IPS DF 6.9 (cell line): ENCODE results near the gene MYL4.
"Not testable (repeated sequence)": the region's sequence is repeated elsewhere in the genome, so short reads cannot be mapped to it uniquely, and the experiment has no call there.

Experiments used
- DNase-seq: peaks from one replicate; pipeline ENCODE4 v3.0.0-alpha.2; 2013; ENCODE audit warnings: low read depth, low spot score
- H3K27ac ChIP-seq: one replicate; pipeline ENCODE4 v1.5.1; 2013; ENCODE audit warnings: low read length, control low read depth
- H3K27me3 ChIP-seq: 2 replicates; pipeline ENCODE4 v1.6.1; 2013; ENCODE audit warnings: mild to moderate bottlenecking, low read length; ENCODE audit not compliant: control insufficient read depth, insufficient read depth
- H3K36me3 ChIP-seq: 2 replicates; pipeline ENCODE4 v1.6.1; 2013; ENCODE audit warnings: low read length; ENCODE audit not compliant: control insufficient read depth, insufficient read depth
- H3K4me1 ChIP-seq: 2 replicates; pipeline ENCODE4 v1.6.1; 2013; ENCODE audit warnings: low read length; ENCODE audit not compliant: control insufficient read depth, insufficient read depth
- H3K4me3 ChIP-seq: 2 replicates; pipeline ENCODE4 v1.5.1; 2013; ENCODE audit warnings: mild to moderate bottlenecking, low read length
- H3K9me3 ChIP-seq: 2 replicates; pipeline ENCODE4 v1.6.1; 2013; ENCODE audit warnings: low read length, inconsistent platforms; ENCODE audit not compliant: control insufficient read depth, insufficient read depth
- WGBS: extraction: QIAGEN DNeasy Blood & Tissue Kit; methylation state at CpG from one replicate; pipeline ENCODE4 v1.1.7; 2013; ENCODE audit warnings: mixed read lengths, missing lambda C conversion rate; ENCODE audit not compliant: insufficient read length, insufficient coverage; 5-methylcytosine and 5-hydroxymethylcytosine counted together

Gene MYL4

DNA sequence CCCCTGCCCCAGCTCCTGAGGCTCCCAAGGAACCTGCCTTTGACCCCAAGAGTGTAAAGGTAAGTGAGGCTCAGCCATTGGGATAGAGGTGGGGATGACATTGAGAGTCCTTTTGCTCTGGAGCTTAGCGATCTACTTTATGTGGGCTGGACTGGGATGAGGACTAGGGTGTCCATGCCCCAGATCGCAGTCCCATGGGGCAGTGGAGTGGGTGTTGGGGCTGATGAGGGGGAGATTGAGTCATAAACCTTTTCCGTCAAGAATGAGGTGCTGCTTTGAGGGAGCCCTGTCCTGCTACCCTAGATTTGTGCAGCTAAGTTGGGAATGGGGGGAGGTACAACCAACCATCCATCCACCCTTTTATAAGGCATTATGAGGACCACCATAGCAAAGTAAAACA is 351 bp downstream of the MYL4 start:
- no peaks in the 10 kb centered on the region for H3K4me1 ChIP-seq
- no peak for DNase-seq
- no CpG with 5 or more reads among the region's 3 CpGs for WGBS
- no peaks in the 10 kb centered on the region for H3K9me3 ChIP-seq
- no peaks in the 10 kb centered on the region for H3K36me3 ChIP-seq
- H3K4me3 ChIP-seq, result no peak overlapping the region
- H3K27me3 ChIP-seq, result no peaks in the 10 kb centered on the region
- H3K27ac ChIP-seq, result no peak overlapping the region

GRCh38 chr17:47210105-47210504 is 957 bp downstream of the MYL4 start:
- WGBS, result no CpG with 5 or more reads among the region's 3 CpGs
- H3K36me3 ChIP-seq, result no peaks in the 10 kb centered on the region
- no peak overlapping the region for H3K27ac ChIP-seq
- no peak overlapping the region for H3K4me3 ChIP-seq
- no peaks in the 10 kb centered on the region for H3K9me3 ChIP-seq
- no peaks in the 10 kb centered on the region for H3K27me3 ChIP-seq
- DNase-seq, result no peak
- H3K4me1 ChIP-seq, result no peaks in the 10 kb centered on the region

DNA sequence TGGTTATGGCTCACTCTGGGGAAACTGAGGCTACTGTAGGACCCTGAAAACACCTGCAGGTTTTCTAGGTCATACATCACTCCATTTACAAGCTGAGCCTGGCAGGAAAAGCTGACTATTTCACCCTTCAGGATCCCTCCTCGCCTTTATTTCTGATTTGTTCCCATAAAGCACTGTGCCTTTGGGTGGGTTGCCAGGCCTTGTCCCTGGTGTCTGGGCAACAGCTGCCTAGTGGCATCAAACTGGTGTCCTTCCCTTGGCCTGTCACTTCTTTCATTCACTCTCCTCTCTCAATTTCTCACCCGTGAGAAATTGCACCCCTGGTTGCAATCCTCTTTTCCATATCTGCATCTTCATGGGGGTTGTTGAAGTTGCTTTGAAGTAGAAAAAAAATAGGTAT is 1.6 kb downstream of the MYL4 start:
- WGBS, result no CpG with 5 or more reads among the region's 2 CpGs
- H3K4me1 ChIP-seq, result no peaks in the 10 kb centered on the region
- H3K36me3 ChIP-seq, result no peaks in the 10 kb centered on the region
- H3K27me3 ChIP-seq, result no peaks in the 10 kb centered on the region
- no peak overlapping the region for H3K4me3 ChIP-seq
- no peak overlapping the region for H3K27ac ChIP-seq
- H3K9me3 ChIP-seq, result no peaks in the 10 kb centered on the region
- no peak for DNase-seq

- no peak overlapping the region for H3K4me3 ChIP-seq
- H3K27ac ChIP-seq, result no peak overlapping the region
- H3K36me3 ChIP-seq, result no peaks in the 10 kb centered on the region
- no peaks in the 10 kb centered on the region for H3K9me3 ChIP-seq
- H3K27me3 ChIP-seq, result no peaks in the 10 kb centered on the region
- no peak for DNase-seq
- no CpG with 5 or more reads among the region's 2 CpGs for WGBS
- H3K4me1 ChIP-seq, result no peaks in the 10 kb centered on the region
These were observed 3.3 kb downstream of the MYL4 start for GRCh38 chr17:47212458-47212857.

DNA sequence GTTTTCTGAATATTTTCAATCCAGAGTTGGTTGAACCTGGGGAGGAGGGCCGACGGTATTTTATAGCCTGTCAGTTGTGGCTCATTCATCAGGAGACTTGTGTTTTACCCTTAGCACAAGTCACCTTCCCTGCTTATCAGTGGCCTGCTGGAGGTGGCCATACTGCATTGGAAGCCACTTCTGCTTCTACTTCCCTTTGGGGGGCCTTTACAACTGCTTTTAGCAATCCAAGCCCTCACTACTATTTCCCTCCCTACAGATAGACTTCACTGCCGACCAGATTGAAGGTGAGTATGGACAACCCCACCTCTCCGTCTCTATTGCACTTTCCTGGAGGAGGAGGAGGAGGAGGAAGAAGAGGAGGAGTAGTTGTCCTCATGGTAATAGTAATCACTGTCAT is 4.4 kb downstream of the MYL4 start:
- Histone ChIP-seq H3K4me1 (no peaks in the 10 kb centered on the region), H3K27me3 (no peaks in the 10 kb centered on the region), H3K9me3 (no peaks in the 10 kb centered on the region), H3K36me3 (no peaks in the 10 kb centered on the region), H3K27ac (no peak overlapping the region), H3K4me3 (no peak overlapping the region)
- WGBS, result no CpG with 5 or more reads among the region's 4 CpGs
- DNase-seq, result no peak

GRCh38 chr17:47214931-47215330 is 5.8 kb downstream of the MYL4 start:
- WGBS, result no CpG with 5 or more reads among the region's 3 CpGs
- H3K27me3 ChIP-seq, result no peaks in the 10 kb centered on the region
- no peak overlapping the region for H3K27ac ChIP-seq
- H3K36me3 ChIP-seq, result no peaks in the 10 kb centered on the region
- H3K4me1 ChIP-seq, result no peaks in the 10 kb centered on the region
- H3K9me3 ChIP-seq, result no peaks in the 10 kb centered on the region
- no peak for DNase-seq
- H3K4me3 ChIP-seq, result no peak overlapping the region

- H3K4me3 ChIP-seq, H3K9me3 ChIP-seq, H3K36me3 ChIP-seq, H3K4me1 ChIP-seq, DNase-seq, H3K27me3 ChIP-seq, H3K27ac ChIP-seq: not testable (repeated sequence)
- WGBS, result no CpG with 5 or more reads among the region's 4 CpGs
These were observed 7.7 kb downstream of the MYL4 start for GRCh38 chr17:47216821-47217220.

DNA sequence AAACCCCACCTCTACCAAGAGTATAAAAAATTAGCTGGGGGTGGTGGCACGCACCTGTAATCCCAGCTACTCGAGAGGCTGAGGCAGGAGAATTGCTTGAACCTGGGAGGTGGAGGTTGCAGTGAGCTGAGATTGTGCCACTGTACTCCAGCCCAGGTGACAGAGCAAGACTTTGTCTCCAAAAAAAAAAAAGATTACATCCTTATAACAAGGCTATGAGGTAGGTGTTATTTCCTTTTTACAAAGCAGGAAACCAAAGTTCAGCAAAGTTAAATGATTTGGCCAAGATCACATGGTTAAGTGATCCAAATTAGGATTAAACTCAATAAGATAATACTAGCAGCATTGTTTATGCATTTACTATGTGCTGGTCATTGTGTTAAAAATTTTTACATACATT is 8.1 kb downstream of the MYL4 start:
- H3K27me3 ChIP-seq, H3K9me3 ChIP-seq, H3K27ac ChIP-seq, DNase-seq, H3K4me3 ChIP-seq, H3K36me3 ChIP-seq, H3K4me1 ChIP-seq: not testable (repeated sequence)
- WGBS, result no CpG with 5 or more reads among the region's 2 CpGs

- Histone ChIP-seq H3K27ac (no peak overlapping the region), H3K4me1 (peaks cover 2% of the 10 kb centered on the region; the same call in 1 of the 2 replicates), H3K9me3 (no peaks in the 10 kb centered on the region), H3K4me3 (no peak overlapping the region), H3K36me3 (no peaks in the 10 kb centered on the region), H3K27me3 (no peaks in the 10 kb centered on the region)
- WGBS, result no CpG with 5 or more reads among the region's 6 CpGs
- DNase-seq, result no peak
These were observed 9.8 kb downstream of the MYL4 start for GRCh38 chr17:47218896-47219430.

DNA sequence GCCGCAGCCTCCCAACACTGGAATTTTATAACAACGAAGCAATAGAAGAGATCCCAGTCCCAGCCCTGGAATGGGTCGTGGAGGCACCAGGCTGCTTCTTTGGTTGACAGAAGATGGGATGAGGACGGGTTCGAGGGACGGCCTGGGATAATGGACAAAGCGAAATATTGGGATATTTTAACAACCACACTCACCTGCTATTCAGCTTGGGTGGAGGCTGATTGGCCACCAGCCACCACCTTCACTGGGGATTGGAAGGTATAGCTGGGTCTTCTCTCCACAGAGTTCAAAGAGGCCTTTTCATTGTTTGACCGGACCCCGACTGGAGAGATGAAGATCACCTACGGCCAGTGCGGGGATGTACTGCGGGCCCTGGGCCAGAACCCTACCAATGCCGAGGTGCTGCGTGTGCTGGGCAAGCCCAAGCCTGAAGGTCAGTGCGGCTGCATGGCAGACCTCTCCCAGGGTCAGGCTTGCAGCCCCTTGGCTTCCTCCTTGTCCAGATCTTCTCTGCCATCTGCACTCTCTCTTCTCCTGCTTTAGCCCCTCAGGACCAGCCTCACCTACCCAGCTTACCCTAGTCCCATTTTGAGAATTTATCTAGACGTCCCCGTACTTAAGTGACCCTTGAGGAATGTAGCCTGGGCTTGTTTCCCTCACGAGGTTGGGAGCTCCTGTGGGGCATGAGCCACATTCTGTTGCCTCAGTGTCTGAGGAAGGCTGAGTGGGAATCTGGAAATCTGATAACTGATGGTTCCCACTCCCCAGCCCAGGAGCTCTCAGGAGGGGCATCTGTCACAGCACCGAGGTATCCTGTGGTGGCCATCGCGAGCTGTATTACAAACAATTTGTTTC is 10.7 kb downstream of the MYL4 start:
- Histone ChIP-seq H3K27ac (no peak overlapping the region), H3K27me3 (no peaks in the 10 kb centered on the region), H3K4me1 (peaks cover 2% of the 10 kb centered on the region; the same call in 1 of the 2 replicates), H3K9me3 (no peaks in the 10 kb centered on the region), H3K36me3 (no peaks in the 10 kb centered on the region), H3K4me3 (no peak overlapping the region)
- DNase-seq, result no peak
- no CpG with 5 or more reads among the region's 21 CpGs for WGBS

- H3K27me3 ChIP-seq, result no peaks in the 10 kb centered on the region
- H3K4me3 ChIP-seq, result no peak overlapping the region
- H3K36me3 ChIP-seq, result no peaks in the 10 kb centered on the region
- H3K27ac ChIP-seq, result no peak overlapping the region
- WGBS, result no CpG with 5 or more reads among the region's 7 CpGs
- DNase-seq, result no peak
- H3K4me1 ChIP-seq, result peaks cover 2% of the 10 kb centered on the region; the same call in 1 of the 2 replicates
- no peaks in the 10 kb centered on the region for H3K9me3 ChIP-seq
These were observed 11.4 kb downstream of the MYL4 start for GRCh38 chr17:47220531-47220999.
